SK-N-SH (cell line): ENCODE data around the gene QRICH2. TPM values are rescaled to one million over a fixed set of nuclear protein-coding genes. Genes with fewer than 3 reads are reported as not detected.
"Not testable (repeated sequence)": the region's sequence is repeated elsewhere in the genome, so short reads cannot be mapped to it uniquely, and the experiment has no call there.

ENCODE experiments used
- CTCF ChIA-PET: fragments of 300-600, 350-600 bp; formaldehyde crosslinking; extraction: SDS; loops from one replicate; lab custom pipeline; 2021; lab: Yijun Ruan, JAX
- POLR2A ChIA-PET: fragments of 350-600 bp; sonication (Branson Sonifier 250); formaldehyde crosslinking; extraction: SDS; loops from one replicate; lab custom pipeline; 2020; ENCODE audit warnings: antibody characterized with exemption, inconsistent platforms; lab: Yijun Ruan, JAX
- DNase-seq: peaks from one replicate; pipeline ENCODE4 v3.0.0; 2012
- H2AFZ ChIP-seq: fragments of 200-600 bp; sonication (generic); 2 replicates; pipeline ENCODE4 v1.8.1; 2016; ENCODE audit warnings: antibody characterized with exemption, mild to moderate bottlenecking, low read depth
- H3F3A ChIP-seq: fragments of 200-600 bp; sonication (generic); replicated peaks from 2 replicates; pipeline ENCODE3; 2016; ENCODE audit warnings: antibody characterized with exemption, mild to moderate bottlenecking; ENCODE audit not compliant: insufficient read depth
- H3K27ac ChIP-seq, 2 experiments: fragments of 200-500 bp in 1 of 2; fragments of 200-600 bp in 1 of 2; sonication (Bioruptor generic) in 1 of 2; sonication (generic), shearing (Covaris generic) in 1 of 2; 2 replicates each; pipeline versions ENCODE4 v1.5.1 to v1.6.1; 2014 to 2016; ENCODE audit warnings: low read depth in 2 of 2, inconsistent platforms in 1 of 2, low read length in 1 of 2, mild to moderate bottlenecking in 1 of 2, mixed read lengths in 1 of 2
- H3K27me3 ChIP-seq: fragments of 200-600 bp; sonication (generic), shearing (Covaris generic); 2 replicates; pipeline ENCODE4 v1.6.1; 2016; ENCODE audit warnings: mixed run types; ENCODE audit not compliant: insufficient read depth
- H3K36me3 ChIP-seq, 2 experiments: fragments of 200-500 bp in 1 of 2; fragments of 200-600 bp in 1 of 2; sonication (Bioruptor generic) in 1 of 2; sonication (generic) in 1 of 2; replicated peaks in 1 of 2; 2 replicates each; pipeline versions ENCODE3 to v1.5.1; 2014 to 2016; ENCODE audit warnings: low read length in 1 of 2, mild to moderate bottlenecking in 1 of 2; ENCODE audit not compliant: insufficient read depth in 2 of 2, control insufficient read depth in 1 of 2
- H3K4me1 ChIP-seq, 2 experiments: fragments of 200-500 bp in 1 of 2; fragments of 200-600 bp in 1 of 2; sonication (Bioruptor generic) in 1 of 2; sonication (generic), shearing (Covaris generic) in 1 of 2; 2 replicates each; pipeline versions ENCODE4 v1.5.1 to v1.6.1; 2014 to 2016; ENCODE audit warnings: low read depth in 1 of 2, low read length in 1 of 2, mixed run types in 1 of 2; ENCODE audit not compliant: insufficient read depth in 2 of 2, control insufficient read depth in 1 of 2
- H3K4me2 ChIP-seq: fragments of 200-600 bp; sonication (generic), shearing (Covaris generic); 2 replicates; pipeline ENCODE4 v1.6.1; 2017; ENCODE audit warnings: mixed run types
- H3K4me3 ChIP-seq, 2 experiments: fragments of 200-500 bp in 1 of 2; fragments of 200-600 bp in 1 of 2; sonication (Bioruptor generic) in 1 of 2; sonication (generic), shearing (Covaris generic) in 1 of 2; 2 replicates each; pipeline versions ENCODE4 v1.5.1 to v1.8.1; 2014 to 2016; ENCODE audit warnings: low read depth in 2 of 2, inconsistent platforms in 1 of 2, low read length in 1 of 2, mild to moderate bottlenecking in 1 of 2, mixed read lengths in 1 of 2, moderate library complexity in 1 of 2
- H3K79me2 ChIP-seq: fragments of 200-600 bp; sonication (generic); 2 replicates; pipeline ENCODE4 v1.8.1; 2017; ENCODE audit warnings: mild to moderate bottlenecking; ENCODE audit not compliant: insufficient read depth
- H3K9ac ChIP-seq: fragments of 200-600 bp; sonication (generic); 2 replicates; pipeline ENCODE4 v1.6.1; 2017; ENCODE audit warnings: mixed run types
- H3K9me2 ChIP-seq: fragments of 200-600 bp; sonication (generic); 2 replicates; pipeline ENCODE4 v1.6.1; 2017; ENCODE audit warnings: mixed run types
- H3K9me3 ChIP-seq: fragments of 200-600 bp; sonication (generic); 2 replicates; pipeline ENCODE4 v1.6.1; 2017; ENCODE audit warnings: mixed run types, mild to moderate bottlenecking, moderate library complexity
- H4K20me1 ChIP-seq: fragments of 200-600 bp; sonication (generic); 2 replicates; pipeline ENCODE4 v1.6.1; 2017; ENCODE audit warnings: mild to moderate bottlenecking, mixed run types; ENCODE audit not compliant: insufficient read depth
- EP300 ChIP-seq, 2 experiments: IDR thresholded peaks; 2 replicates each; pipeline versions ENCODE4 v1.4.0 to v1.6.1; 2012; ENCODE audit warnings: borderline replicate concordance in 1 of 2, low read depth in 1 of 2, low read length in 1 of 2
- EZH2phosphoT487 ChIP-seq: fragments of 200-600 bp; sonication (generic); IDR thresholded peaks from 2 replicates; pipeline ENCODE4 v1.6.1; 2017; ENCODE audit warnings: low read depth, mixed run types, mild to moderate bottlenecking, antibody characterized with exemption, moderate library complexity, borderline replicate concordance
- FOSL2 ChIP-seq: IDR thresholded peaks from 2 replicates; pipeline ENCODE4 v1.4.0; 2012; ENCODE audit warnings: low read depth, mild to moderate bottlenecking, moderate library complexity, borderline replicate concordance
- MEF2A ChIP-seq: IDR thresholded peaks from 2 replicates; pipeline ENCODE4 v1.4.0; 2012; ENCODE audit warnings: low read depth, borderline replicate concordance
- NRF1 ChIP-seq: IDR thresholded peaks from 2 replicates; pipeline ENCODE4 v1.6.1; 2012; ENCODE audit warnings: low read depth, mild to moderate bottlenecking, low read length
- POLR2AphosphoS5 ChIP-seq: IDR thresholded peaks from 2 replicates; pipeline ENCODE4 v1.6.1; 2012; ENCODE audit warnings: low read depth, low read length
- RAD21 ChIP-seq: IDR thresholded peaks from 2 replicates; pipeline ENCODE4 v1.6.1; 2012; ENCODE audit warnings: mild to moderate bottlenecking, low read length
- REST ChIP-seq: IDR thresholded peaks from 2 replicates; pipeline ENCODE4 v1.6.1; 2012; ENCODE audit warnings: mild to moderate bottlenecking, low read depth, low read length, moderate library complexity
- SMC3 ChIP-seq: IDR thresholded peaks from 2 replicates; pipeline ENCODE4 v1.6.1; 2012; ENCODE audit warnings: low read depth, low read length, improper control_type of control experiment
- USF2 ChIP-seq: fragments of 150-350 bp; IDR thresholded peaks from 2 replicates; pipeline ENCODE4 v1.6.1; 2017; ENCODE audit warnings: antibody characterized with exemption, low read length, low read depth, borderline replicate concordance
- WGBS: methylation state at CpG from one replicate; pipeline ENCODE4 v1.1.6; 2017; ENCODE audit warnings: low lambda C conversion rate; 5-methylcytosine and 5-hydroxymethylcytosine counted together
- polyA plus RNA-seq, 3 experiments: library from polyadenylated mRNA; depleted of rRNA; stranded (reverse); fragments of >200 nt; gene quantifications; 2 replicates each; pipeline ENCODE4 v1.2.3, GENCODE V29; 2012

The QRICH2 gene
- polyA plus RNA-seq, 1 of the 3 experiments (the other 2 are of a cell fraction): 6.2 TPM

- Histone ChIP-seq H3K27me3 (no peaks in the 10 kb centered on the region), H2AFZ (no peak overlapping the region), H3K4me3 (no peak overlapping the region), H3K9me3 (no peaks in the 10 kb centered on the region), H3K9ac (no peak overlapping the region), H3K36me3 (peaks cover 18 to 33% of the 10 kb centered on the region in 2 experiments), H3K9me2 (no peaks in the 10 kb centered on the region), H3K4me1 (no peaks in the 10 kb centered on the region), H3K27ac (no peak overlapping the region), H3K79me2 (no peaks in the 10 kb centered on the region), H4K20me1 (no peaks in the 10 kb centered on the region), H3F3A (peaks cover 15% of the 10 kb centered on the region), H3K4me2 (no peak overlapping the region)
- POLR2A ChIA-PET: interaction anchor here (1.5 kb wide), 1 partner anchor 91 kb away, joined by 3 read pairs; no protein-coding TSS in a partner anchor
- no peak for TF ChIP-seq NRF1
- TF ChIP-seq EZH2phosphoT487: no peak
- TF ChIP-seq SMC3: no peak
- TF ChIP-seq POLR2AphosphoS5: no peak
- no peak for TF ChIP-seq REST
- no peak for TF ChIP-seq RAD21
- no peak for TF ChIP-seq FOSL2
- TF ChIP-seq EP300 (IDR thresholded peaks at IDR 0.05; ENCODE audit: borderline replicate concordance in 1 of 2, low read depth in 1 of 2, low read length in 1 of 2): no peak
- no peak for TF ChIP-seq USF2
- no peak for TF ChIP-seq MEF2A
- CTCF ChIA-PET: interaction anchor here (1.3 to 15.8 kb wide), 6 partner anchors 8 to 101 kb away, joined by 3 to 348 read pairs (median 96); partner anchors contain the start of gene SPHK1
- no peak for DNase-seq
- 96% methylated on average over 58 of the region's 58 CpGs for WGBS
Observed at GRCh38 chr17:76307299-76307965, 644 bp downstream of the QRICH2 start.

- POLR2A ChIA-PET: interaction anchor here (1.0 to 2.6 kb wide), 2 partner anchors 79 to 93 kb away, joined by 4 to 9 read pairs; partner anchors contain the start of gene SPHK1
- 85% methylated on average over 3 of the region's 3 CpGs for WGBS
- CTCF ChIA-PET: interaction anchor here (1.0 to 15.8 kb wide), 10 partner anchors 10 to 185 kb away, joined by 3 to 348 read pairs (median 8); partner anchors contain the start of gene SPHK1
Observed at GRCh38 chr17:76305135-76305454, 3.0 kb downstream of the QRICH2 start.

More at GRCh38 chr17:76305135-76305454, 3.0 kb downstream of the QRICH2 start:
- not testable (repeated sequence) for H3K79me2 ChIP-seq, H3K9me2 ChIP-seq, H3K4me3 ChIP-seq, H3K4me2 ChIP-seq, H3K4me1 ChIP-seq, H2AFZ ChIP-seq, H3K27ac ChIP-seq, H3K9ac ChIP-seq, H4K20me1 ChIP-seq, H3K27me3 ChIP-seq, H3K9me3 ChIP-seq, DNase-seq
- Histone ChIP-seq H3K36me3 (peaks cover 3 to 14% of the 10 kb centered on the region in 2 experiments), H3F3A (peaks cover 17% of the 10 kb centered on the region)
